ENCODE measurements around the gene OR5V1.

DNA sequence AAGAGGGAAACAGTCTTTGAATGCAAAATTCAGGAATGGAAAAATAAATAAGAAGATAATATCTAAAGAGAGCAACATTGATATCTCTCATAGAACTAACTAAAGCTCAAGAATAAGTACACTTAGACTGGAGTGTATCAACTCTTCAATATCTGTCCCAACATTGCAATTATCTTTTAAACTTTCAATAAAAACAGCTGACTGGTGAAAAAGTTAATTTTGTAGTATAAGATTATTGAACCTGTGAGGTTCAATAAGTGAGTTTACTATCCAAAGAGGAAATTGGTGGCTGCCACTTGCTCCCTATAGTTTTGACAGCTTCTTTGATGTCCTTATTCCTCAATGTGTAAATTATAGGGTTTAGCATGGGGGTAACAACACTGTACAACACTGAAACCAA, 13.7 kb downstream of the OR5V1 start:
- TF ChIP-seq, protein P1, sequence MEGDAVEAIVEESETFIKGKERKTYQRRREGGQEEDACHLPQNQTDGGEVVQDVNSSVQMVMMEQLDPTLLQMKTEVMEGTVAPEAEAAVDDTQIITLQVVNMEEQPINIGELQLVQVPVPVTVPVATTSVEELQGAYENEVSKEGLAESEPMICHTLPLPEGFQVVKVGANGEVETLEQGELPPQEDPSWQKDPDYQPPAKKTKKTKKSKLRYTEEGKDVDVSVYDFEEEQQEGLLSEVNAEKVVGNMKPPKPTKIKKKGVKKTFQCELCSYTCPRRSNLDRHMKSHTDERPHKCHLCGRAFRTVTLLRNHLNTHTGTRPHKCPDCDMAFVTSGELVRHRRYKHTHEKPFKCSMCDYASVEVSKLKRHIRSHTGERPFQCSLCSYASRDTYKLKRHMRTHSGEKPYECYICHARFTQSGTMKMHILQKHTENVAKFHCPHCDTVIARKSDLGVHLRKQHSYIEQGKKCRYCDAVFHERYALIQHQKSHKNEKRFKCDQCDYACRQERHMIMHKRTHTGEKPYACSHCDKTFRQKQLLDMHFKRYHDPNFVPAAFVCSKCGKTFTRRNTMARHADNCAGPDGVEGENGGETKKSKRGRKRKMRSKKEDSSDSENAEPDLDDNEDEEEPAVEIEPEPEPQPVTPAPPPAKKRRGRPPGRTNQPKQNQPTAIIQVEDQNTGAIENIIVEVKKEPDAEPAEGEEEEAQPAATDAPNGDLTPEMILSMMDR (IDR thresholded peaks at IDR 0.05): no peak
- no peak for TF ChIP-seq EZH2 (IDR thresholded peaks at IDR 0.05; ENCODE audit: borderline replicate concordance, insufficient read depth, low read depth, low read length, poor library complexity, severe bottlenecking)
